Measurements from ENCODE around the gene NOL8. TPM values are rescaled to one million over a fixed set of nuclear protein-coding genes. Genes with fewer than 3 reads are reported as not detected.

NOL8 gene
- total RNA-seq, 1 experiment from 2014 or later: 48.4 TPM

DNA sequence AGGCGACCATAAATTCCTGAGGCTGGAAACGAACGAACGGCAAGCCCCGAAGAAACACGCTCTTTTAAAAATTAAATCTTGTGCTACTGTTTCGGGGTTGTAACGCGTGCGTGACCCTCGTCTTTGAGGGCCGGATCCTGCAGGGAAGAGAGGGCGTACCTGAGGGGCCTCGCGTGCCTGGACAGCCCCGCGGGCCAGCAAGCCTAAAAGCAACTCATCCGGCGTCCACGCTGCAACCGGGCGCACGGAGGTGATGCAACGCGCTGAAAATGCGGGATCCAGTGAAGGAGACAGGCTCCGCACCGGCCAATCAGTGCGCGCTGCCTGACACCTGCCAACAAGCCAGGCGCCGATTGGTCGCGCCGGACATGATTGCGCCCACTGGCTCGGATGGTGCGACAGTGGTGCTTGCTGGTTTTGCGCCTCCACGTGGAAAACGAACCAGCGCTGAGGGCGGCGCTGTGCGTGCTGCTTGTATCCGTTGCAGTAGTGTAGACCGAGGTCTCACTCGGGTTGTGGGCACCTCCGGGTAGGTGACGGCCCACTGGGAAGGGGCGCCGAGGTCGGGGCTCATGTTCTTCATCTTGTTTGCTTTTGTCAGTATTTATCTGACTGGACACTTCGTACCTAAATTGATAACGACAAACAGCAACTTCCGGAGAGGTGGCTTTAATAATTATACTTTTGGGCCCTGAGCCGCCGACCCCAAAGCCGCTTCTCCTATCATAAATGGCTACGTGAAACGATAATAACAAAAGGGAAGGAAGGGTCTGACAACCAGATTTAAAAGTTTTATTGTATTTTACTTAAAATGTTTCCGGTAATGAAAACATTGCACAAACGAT, 31.5 kb downstream of the NOL8 start, which contains the start of gene IARS1:
TSS of gene IARS1 (minus strand) at position 246 of the 845 bp plus-strand sequence. CDS start 4,278 bp downstream, outside the sequence.
- Mint-ChIP-seq H3K27me3 (ENCODE audit: low read depth) (no peaks in the 10 kb centered on the region), H3K36me3 (ENCODE audit: insufficient read depth in 1 of 3, low read depth in 3 of 3) (peaks cover 25 to 59% (median 42%) of the 10 kb centered on the region in 3 experiments; a peak in 6 of 7 replicates), H3K27ac (peak within 1 kb of the TSS; percentile 97 to 100 (median 99)), H3K4me3 (peak within 1 kb of the TSS; percentile 95 to 98), H3K9me3 (no peaks in the 10 kb centered on the region), H3K4me1 (peaks cover 15 to 17% of the 10 kb centered on the region in 2 experiments)
- no peaks in the 10 kb centered on the region for H3K4me1 ChIP-seq (ENCODE audit: insufficient read depth, low read length)
- H2AFZ ChIP-seq (ENCODE audit: low read length): no peak within 1 kb of the TSS
- no peak within 1 kb of the TSS; the same call in 1 of the 2 replicates for H3K4ac ChIP-seq (ENCODE audit: low read depth, low read length)
- no peaks in the 10 kb centered on the region for H3K79me1 ChIP-seq (ENCODE audit: insufficient read depth, low read depth, low read length, poor library complexity, severe bottlenecking)
- DNase-seq: peak; percentile 99
- no peak within 1 kb of the TSS for H3K23ac ChIP-seq (ENCODE audit: insufficient read length, low read depth, low read length)
- no peak within 1 kb of the TSS for H2BK15ac ChIP-seq (ENCODE audit: low read depth, low read length)
- no peak within 1 kb of the TSS for H2BK12ac ChIP-seq (ENCODE audit: insufficient read length, low read depth, low read length)
- no peak within 1 kb of the TSS for H3T11ph ChIP-seq (ENCODE audit: low read length)
- no peak within 1 kb of the TSS for H3K56ac ChIP-seq (ENCODE audit: insufficient read length, low read depth, low read length)
- peak within 1 kb of the TSS; percentile 96 for H3K18ac ChIP-seq (ENCODE audit: insufficient read length, low read depth, low read length)
- H3K27ac ChIP-seq (ENCODE audit: insufficient read length, low read depth, low read length): no peak within 1 kb of the TSS
- H4K91ac ChIP-seq (ENCODE audit: insufficient read length, low read depth, low read length): no peak within 1 kb of the TSS
- peak within 1 kb of the TSS; percentile 96 for H3K9ac ChIP-seq (ENCODE audit: extremely low read depth, insufficient read length, low read length)
- H3K23me2 ChIP-seq (ENCODE audit: insufficient read length, low read depth, low read length, poor library complexity, severe bottlenecking): no peaks in the 10 kb centered on the region
- H3K14ac ChIP-seq (ENCODE audit: insufficient read depth, low read length): peak within 1 kb of the TSS; percentile 79; the same call in 1 of the 2 replicates
- H2BK20ac ChIP-seq (ENCODE audit: low read depth, low read length, poor library complexity, severe bottlenecking): no peak within 1 kb of the TSS
- H2AK5ac ChIP-seq (ENCODE audit: insufficient read length, low read length): no peak within 1 kb of the TSS
- no peaks in the 10 kb centered on the region for H3K27me3 ChIP-seq (ENCODE audit: insufficient read depth, low read length)
- H3K9me3 ChIP-seq (ENCODE audit: control insufficient read depth, low read depth, low read length): no peaks in the 10 kb centered on the region
- H3K79me2 ChIP-seq (ENCODE audit: insufficient read depth, low read length): peaks cover 18% of the 10 kb centered on the region; the same call in 1 of the 2 replicates
- peak within 1 kb of the TSS; percentile 18 for H4K5ac ChIP-seq (ENCODE audit: insufficient read length, low read depth, low read length)
- no peak within 1 kb of the TSS for H4K8ac ChIP-seq (replicated peaks; ENCODE audit: insufficient read length, low read depth, low read length)
- no peak within 1 kb of the TSS for H2BK5ac ChIP-seq (ENCODE audit: insufficient read length, low read length)
- TF ChIP-seq, protein P1, sequence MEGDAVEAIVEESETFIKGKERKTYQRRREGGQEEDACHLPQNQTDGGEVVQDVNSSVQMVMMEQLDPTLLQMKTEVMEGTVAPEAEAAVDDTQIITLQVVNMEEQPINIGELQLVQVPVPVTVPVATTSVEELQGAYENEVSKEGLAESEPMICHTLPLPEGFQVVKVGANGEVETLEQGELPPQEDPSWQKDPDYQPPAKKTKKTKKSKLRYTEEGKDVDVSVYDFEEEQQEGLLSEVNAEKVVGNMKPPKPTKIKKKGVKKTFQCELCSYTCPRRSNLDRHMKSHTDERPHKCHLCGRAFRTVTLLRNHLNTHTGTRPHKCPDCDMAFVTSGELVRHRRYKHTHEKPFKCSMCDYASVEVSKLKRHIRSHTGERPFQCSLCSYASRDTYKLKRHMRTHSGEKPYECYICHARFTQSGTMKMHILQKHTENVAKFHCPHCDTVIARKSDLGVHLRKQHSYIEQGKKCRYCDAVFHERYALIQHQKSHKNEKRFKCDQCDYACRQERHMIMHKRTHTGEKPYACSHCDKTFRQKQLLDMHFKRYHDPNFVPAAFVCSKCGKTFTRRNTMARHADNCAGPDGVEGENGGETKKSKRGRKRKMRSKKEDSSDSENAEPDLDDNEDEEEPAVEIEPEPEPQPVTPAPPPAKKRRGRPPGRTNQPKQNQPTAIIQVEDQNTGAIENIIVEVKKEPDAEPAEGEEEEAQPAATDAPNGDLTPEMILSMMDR (conservative IDR thresholded peaks at IDR 0.05): peak; percentile 43; the same call in 2 of the 3 replicates
- H4K20me1 ChIP-seq (ENCODE audit: control insufficient read depth, insufficient read depth, insufficient read length): no peaks in the 10 kb centered on the region
- H3K4me2 ChIP-seq (ENCODE audit: insufficient read depth, insufficient read length, low read length): peak within 1 kb of the TSS; percentile 89
- no peak within 1 kb of the TSS for H2BK120ac ChIP-seq (ENCODE audit: low read depth, low read length, poor library complexity, severe bottlenecking)
- WGBS (ENCODE audit: extremely low coverage, insufficient read length, low lambda C conversion rate): no CpG with 5 or more reads among the region's 63 CpGs

Measured in H9 (cell line).